ELR (cell line): ENCODE measurements around the gene POU2F3.

Experiments used
- DNase-seq: peaks from one replicate; pipeline ENCODE4 v3.0.0-alpha.2; 2015; ENCODE audit warnings: low read depth

Gene POU2F3

DNA sequence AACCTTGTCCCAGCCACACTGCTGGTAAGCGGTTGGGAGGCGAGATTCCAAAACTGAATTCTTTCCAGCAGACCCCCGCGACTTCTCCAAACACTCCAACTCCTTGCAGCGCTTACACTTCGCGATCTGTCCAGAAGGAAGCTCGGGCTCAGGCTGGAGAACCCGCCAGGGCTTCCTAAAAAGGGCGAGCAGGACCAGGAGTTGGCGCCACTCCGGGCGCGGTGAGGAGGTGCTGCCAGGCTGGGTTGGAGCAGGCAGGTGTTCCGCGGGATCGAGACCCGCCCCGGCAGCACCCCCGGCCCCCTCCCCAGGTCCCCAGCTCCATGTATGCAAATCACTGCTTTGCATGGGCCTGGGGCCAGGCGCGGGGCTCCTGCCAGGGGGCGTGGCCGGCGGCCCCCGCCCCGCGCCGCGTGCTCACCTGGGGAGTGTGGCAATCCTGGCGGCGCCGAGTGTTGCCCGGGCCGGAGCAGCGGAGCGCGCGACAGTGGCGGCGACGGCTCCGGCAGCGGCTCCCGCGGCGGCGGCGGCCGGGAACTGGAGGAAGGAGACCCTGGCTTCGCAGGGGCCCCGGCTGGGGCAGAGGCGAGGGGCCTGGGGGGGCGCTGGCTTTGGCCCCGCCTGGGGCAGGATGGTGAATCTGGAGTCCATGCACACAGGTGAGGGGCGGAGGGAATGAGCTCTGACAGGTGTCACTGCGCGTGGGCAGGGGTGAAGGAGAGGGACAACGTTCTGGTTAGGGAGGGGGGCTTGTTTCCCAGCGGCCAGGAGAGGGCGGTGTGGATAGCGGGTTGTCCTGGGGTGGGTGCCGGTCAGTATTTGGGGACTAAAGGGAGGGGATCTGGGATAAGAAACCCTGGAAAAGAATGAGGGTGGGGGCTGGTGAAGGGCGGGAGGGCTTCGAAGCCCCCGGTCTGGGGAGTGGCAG lies at the start of gene POU2F3:
POU2F3 (plus strand) TSS at position 428 of the 928 bp plus-strand sequence; CDS start at position 632, 204 bp downstream.
- DNase-seq, result no peak

DNA sequence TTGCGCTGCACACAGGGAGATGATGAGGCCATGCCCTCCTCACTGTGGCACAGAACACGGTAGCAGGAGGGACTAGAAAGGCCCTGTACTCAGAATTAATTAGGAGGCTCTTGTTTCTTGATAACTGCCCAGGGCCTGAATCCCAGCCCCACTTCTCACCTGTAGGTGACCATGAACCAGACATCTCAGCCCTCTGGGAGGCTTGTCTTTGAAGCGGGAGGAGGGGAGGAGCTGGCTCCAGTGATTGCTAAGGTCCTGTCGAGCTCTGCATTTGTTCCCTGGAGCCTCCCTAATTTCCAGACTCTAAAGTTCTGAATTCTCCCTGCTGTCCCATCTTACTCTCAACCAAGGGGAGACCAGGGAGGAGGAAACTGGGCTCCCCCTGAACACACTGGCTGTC lies 48.9 kb upstream of the POU2F3 start:
- DNase-seq, result no peak

- no peak for DNase-seq
Observed at GRCh38 chr11:120192831-120193625, 46.9 kb upstream of the POU2F3 start.

DNA sequence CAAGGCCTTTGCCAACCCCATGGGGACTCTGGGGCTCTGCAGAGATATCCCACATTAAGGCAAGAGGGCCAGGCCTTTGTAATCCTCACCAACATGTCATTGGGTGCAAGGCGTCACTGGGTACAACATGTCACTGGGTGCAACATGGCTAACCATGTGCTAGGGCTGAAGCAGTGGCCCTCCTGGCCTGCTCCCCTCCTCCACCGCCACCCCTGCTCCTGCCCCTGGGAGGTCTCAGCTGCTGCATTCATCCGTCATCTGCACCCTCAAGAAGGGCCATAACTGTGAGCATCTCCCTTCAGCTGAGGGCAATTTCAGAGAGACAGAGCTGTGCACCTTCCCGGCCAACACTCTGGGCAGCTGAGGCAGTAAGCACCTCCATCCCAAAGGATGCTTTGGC lies 45.8 kb upstream of the POU2F3 start:
- DNase-seq, result no peak

DNA sequence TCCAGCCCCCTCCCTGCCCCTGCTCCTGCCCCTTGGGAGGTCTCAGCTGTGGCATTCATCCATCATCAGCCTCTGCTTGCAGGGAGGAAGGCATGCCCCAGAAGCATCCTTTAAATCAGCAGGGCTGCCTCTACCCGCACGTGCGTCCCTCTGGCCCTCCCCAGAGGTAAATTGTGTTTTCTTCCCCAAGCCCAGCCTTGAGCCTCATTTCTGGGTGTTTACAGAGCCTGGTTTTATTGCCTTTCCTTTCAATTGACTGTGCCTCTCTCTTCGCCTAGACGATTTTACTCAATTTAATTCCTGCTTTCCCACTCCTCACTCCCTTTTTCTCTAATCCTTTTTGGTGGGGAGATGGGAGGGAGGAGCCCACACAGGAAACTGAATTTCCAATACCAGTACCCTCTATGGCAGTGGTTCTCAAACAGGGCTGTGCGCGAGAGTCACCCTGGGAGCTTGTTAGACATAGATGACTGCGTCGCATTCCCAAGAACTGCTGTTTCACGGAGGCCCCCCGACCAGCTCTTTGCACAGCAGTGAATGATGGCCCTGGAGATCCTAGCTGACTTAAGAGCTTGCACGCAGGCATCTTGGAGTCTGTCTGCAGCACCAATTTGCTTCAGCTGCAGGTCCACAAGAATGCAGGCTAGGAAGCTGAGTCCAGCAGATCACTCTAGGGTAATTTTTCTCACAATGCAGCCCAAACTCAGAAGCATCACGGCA lies 44.2 kb upstream of the POU2F3 start:
- no peak for DNase-seq

DNA sequence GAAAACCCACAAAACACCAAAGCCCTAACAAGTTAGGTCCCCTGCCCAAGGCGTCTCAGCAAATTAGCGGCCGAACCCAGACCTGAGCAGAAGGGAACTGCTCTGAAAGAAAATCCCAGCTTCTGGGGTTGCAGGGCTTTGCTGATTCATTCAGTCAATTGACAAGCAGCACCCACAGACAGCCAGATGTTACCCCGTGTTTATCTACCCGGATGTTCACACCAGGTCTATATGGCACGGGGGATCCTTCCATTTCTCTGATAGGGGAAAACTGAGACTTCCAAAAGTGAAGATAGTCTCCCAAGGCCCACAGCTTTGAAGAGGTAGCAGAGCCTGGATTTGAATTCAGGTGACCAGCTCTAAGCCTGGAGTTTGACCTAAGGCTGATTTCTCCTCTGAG lies 43.1 kb upstream of the POU2F3 start:
- no peak for DNase-seq

DNA sequence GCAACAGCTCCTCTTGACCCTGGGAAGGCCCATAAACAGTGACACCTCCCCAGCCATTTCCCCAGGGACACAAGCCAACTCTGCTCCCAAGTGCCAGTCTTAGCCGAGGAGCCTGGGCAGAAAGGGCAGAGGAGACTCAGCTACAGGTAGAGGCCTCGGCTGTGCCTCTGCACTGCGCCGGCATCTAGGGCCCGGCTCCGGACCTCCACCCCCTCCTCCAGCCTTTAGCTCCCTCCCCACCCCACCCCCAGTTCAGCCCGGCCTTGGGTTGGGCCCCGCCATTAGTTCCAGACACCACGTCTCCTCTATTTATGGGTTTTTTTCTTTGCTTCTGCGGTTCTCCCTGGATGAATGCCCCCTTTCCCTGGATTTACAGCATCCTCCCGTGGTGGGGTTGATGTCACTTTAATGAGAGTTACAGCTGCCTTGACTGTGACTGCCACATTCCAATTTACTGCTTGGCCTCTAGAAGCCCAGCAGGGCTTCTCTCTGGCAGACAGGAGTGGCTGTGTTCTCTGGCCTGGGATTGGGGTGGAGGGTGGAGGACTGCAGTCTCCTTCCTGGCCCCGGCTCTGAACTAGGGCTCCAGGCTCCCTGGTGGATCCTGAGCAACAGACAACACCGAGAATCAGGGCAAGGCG lies 42.6 kb upstream of the POU2F3 start:
- DNase-seq, result no peak

DNA sequence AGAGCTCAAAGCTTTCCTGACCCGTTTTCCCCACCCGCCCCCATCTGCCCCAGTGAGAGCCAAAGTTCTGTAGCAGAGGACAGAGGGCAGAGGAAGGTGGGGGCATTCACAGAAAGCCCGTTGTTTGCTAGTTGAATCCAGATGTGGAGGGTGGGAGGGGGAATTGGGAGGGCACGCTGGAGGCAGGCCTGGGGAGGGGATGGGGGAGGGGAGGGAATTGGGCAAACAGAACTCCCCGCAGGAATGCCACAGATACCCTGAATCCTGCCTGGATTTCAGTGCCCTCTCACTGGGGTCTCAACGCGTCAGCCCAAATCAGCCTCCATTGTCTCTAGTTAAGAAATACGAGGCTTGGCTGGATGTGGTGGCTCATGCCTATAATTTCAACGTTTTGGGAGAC lies 42.0 kb upstream of the POU2F3 start:
- DNase-seq, result no peak

DNA sequence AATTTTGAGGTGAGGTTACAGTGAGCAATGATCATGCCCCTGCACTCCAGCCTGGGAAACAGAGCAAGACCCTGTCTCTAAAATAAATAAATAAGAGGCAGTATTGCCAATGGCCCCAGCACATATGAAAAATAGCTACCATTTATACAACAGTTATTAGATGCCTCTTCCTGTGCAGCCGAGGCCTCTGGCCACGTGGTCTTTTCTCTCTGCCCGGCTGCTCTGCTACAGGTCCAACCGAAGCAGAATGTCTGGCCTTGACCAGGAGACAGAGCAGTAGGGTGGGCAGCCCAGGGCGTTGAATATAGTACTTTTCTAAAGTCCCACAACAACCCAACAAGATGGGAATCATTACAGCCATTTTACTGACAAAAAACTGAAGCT lies 41.5 kb upstream of the POU2F3 start:
- no peak for DNase-seq

DNA sequence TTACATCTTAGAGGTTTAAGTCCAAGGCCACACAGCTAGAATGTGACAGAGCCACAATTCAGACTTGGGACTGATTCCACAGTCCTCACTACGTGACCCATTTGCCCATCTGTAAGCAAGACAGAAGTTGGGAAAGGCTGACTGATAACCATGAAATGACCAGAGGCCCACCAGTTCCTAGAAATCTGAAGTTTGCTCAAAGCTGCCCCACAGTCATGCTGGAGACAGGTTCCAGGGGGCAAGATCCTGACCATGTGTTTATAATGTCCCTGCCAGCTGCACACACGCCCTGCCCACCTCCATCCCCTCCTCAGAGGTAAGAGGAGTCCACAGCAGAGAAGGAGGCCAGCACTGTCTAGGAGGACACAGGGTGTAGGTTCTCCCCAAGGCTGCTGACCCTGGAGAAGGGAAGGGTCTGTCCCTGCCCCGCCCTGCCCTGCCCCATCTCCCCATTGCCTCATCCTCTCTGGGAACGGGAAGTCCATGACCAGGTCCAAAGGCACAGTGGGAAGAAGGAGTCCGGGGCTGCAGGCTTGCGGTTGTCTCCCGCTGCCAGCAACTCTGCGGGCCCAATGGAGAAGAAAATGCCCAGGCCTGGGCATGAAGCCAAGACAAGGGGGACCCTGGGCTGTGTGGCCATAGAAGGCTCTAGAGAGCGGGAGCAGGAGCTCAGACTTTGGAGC lies 41.0 kb upstream of the POU2F3 start:
- no peak for DNase-seq

DNA sequence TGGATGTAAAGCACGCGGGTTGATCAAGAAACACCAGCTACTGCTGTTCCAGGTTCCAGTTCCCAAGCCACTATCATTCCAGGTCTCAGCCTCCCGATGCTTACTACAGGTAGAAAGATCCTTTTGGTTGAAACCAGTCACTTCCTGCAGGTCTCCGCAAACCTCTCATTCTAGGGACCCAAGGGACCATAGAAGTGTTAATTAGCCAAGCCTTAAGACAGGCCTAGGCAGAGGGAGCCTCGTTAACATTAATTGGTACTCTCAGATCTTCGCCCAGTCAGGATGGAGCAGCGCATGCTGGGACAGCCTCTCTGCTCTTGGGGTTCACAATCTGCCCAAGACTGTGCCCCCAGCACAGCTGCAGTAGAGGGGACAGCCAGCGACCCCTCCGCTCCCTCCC lies 40.3 kb upstream of the POU2F3 start:
- DNase-seq, result no peak

DNA sequence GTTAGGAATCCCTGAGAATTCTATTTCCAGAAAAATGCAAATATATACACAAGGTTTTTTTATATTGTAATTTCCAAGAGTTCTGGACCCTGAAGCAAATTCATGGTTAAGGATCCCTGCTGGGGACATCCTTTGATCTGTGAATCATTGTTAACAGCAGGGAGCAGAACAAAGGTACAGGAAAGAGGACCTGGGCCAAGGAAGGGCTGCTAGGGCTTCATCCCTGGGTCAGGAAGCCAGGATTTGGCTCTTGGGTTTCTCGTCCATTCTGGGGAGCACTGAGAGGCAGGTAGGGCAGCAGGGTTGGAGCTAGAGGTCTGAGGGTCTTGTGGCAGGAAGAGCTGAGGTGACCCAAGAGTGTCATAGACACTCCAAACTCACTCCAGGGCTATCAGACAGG lies 39.3 kb upstream of the POU2F3 start:
- no peak for DNase-seq

DNA sequence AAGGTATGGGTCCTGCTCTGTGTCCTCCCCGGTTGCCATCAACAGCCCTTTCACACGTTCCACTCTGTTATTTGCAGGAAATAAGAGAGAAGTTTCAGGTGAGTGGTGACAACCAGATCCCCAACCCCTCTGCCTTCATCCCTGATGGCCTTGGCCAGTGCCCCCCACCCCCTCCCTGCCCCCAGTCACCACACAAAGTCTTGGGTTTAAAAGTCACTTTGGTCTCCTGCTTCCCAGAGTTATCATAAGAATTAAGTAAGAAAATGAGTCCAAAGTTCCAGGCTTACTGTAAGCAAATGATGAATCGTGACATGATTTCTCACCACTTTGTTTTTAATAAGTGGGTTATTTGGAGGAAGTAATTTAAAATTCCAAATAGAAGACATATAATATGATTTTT lies 38.3 kb upstream of the POU2F3 start:
- DNase-seq, result no peak

GRCh38 chr11:120203626-120204025 lies 36.3 kb upstream of the POU2F3 start:
- no peak for DNase-seq

- peak; percentile 90 for DNase-seq
Observed at GRCh38 chr11:120205596-120206161, 34.3 kb upstream of the POU2F3 start.

- DNase-seq, result no peak
Observed at GRCh38 chr11:120207512-120207911, 32.4 kb upstream of the POU2F3 start.

DNA sequence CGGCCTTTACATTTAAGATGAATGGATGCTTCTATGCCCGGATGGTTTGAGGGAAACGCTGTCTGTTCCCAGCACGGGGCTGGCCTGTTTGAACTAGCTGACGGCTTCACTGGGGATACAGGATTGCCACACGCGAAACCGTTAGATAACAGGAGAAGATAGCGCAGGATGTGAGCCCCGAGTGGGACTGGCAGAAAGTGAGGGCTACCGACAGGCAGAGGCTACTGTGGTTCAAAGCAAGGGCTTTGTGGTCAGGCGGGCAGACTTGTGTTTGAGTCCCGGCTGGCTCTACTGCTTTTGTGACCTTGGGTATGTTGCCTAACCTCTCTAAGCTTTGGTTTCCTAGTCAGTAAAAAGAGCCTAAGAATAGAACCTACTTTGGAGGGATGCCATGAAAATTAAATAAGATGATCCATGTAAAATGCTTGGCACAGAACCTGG lies 31.9 kb upstream of the POU2F3 start:
- no peak for DNase-seq

GRCh38 chr11:120208777-120209176 lies 31.2 kb upstream of the POU2F3 start:
- peak; percentile 94 for DNase-seq

DNA sequence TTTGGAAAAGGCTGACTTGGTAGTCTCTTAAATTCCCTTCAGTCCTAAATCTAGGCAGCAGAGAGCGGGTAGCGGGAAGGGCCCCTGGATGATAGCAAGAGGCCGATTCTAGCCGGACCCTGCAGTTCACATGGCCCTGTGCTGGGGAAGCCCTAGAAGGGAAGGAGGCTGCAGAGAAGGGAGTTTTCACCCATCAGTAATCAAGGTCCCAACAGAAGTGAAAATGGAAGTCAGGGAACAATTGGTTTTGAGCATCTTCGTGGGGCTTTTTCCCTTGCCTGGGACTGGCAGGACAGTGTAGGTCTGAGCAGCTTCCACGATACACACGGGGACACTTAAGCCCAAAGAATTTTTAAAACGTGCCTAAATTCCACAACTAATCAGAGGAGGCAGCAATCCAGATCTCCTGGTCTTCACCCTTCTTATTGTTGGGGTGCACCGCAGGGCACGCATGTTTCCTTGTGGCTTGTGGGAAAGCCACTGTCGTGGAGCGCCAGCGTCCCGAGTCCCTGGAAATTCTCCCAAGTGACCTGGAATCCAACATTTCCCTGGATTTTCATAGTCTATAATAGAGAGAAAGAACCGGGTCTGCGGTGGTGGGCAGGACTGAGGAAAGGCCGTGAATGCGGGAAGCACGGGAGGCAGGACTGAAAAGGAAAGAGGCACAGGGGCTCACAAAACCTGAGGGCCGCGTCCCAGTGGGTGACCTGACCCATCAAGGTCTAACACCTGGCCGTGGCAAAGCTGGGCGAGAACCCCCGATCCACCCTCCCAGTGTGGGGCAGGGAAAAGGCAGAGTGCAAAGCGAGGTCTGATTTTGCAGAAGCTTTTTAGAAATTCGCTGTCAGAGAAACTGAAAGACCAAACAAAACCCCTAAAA lies 30.0 kb upstream of the POU2F3 start:
- DNase-seq, result peak; percentile 27
